NT2/D1 (cell line): ENCODE data around the gene SFXN3.

ENCODE experiments used
- DNase-seq: peaks from one replicate; pipeline ENCODE4 v3.0.0-alpha.2; 2011; ENCODE audit warnings: low read depth, low spot score
- H3K27me3 ChIP-seq: 2 replicates; pipeline ENCODE4 v1.6.0; 2011; ENCODE audit warnings: mild to moderate bottlenecking; ENCODE audit not compliant: insufficient read length, insufficient read depth
- H3K36me3 ChIP-seq: 2 replicates; pipeline ENCODE4 v1.6.1; 2011; ENCODE audit warnings: mild to moderate bottlenecking, low read length, mixed read lengths; ENCODE audit not compliant: insufficient read depth, insufficient read length
- H3K4me1 ChIP-seq: 2 replicates; pipeline ENCODE4 v1.5.1; 2011; ENCODE audit not compliant: insufficient read depth, insufficient read length
- H3K4me3 ChIP-seq: 2 replicates; pipeline ENCODE4 v1.5.1; 2011; ENCODE audit warnings: low read depth; ENCODE audit not compliant: insufficient read length
- H3K9ac ChIP-seq: 2 replicates; pipeline ENCODE4 v1.6.0; 2011; ENCODE audit warnings: low read depth; ENCODE audit not compliant: insufficient read length
- H3K9me3 ChIP-seq: 2 replicates; pipeline ENCODE4 v1.5.1; 2011; ENCODE audit warnings: mild to moderate bottlenecking, low read length; ENCODE audit not compliant: insufficient read depth
- SUZ12 ChIP-seq: IDR thresholded peaks from 2 replicates; pipeline ENCODE4 v1.6.1; 2011; ENCODE audit not compliant: insufficient read length, insufficient read depth; ENCODE audit errors: extremely low read depth
- YY1 ChIP-seq: IDR thresholded peaks from 2 replicates; pipeline ENCODE4 v1.6.1; 2011; ENCODE audit not compliant: insufficient read length, insufficient read depth
- ZNF274 ChIP-seq: IDR thresholded peaks from 2 replicates; pipeline ENCODE4 v1.6.1; 2011; ENCODE audit warnings: mild to moderate bottlenecking, low read depth, low read length

SFXN3 gene

GRCh38 chr10:101000915-101001658 is 29.9 kb upstream of the SFXN3 start:
- H3K4me3 ChIP-seq: peak overlapping the region; percentile 66
- no peaks in the 10 kb centered on the region for H3K9me3 ChIP-seq
- DNase-seq: no peak
- H3K9ac ChIP-seq: peak overlapping the region; percentile 93
- H3K27me3 ChIP-seq: no peaks in the 10 kb centered on the region
- no peak for TF ChIP-seq ZNF274
- no peak for TF ChIP-seq YY1
- TF ChIP-seq SUZ12: no peak
- H3K4me1 ChIP-seq: peaks cover 10% of the 10 kb centered on the region
- peaks cover 47% of the 10 kb centered on the region for H3K36me3 ChIP-seq

- peak overlapping the region; percentile 6 for H3K4me3 ChIP-seq
- DNase-seq: no peak
- H3K9ac ChIP-seq: peak overlapping the region; percentile 17
- peaks cover 6% of the 10 kb centered on the region for H3K4me1 ChIP-seq
- no peaks in the 10 kb centered on the region for H3K9me3 ChIP-seq
- peaks cover 53% of the 10 kb centered on the region for H3K36me3 ChIP-seq
- no peak for TF ChIP-seq SUZ12
- no peak for TF ChIP-seq ZNF274
- no peak for TF ChIP-seq YY1
- H3K27me3 ChIP-seq: no peaks in the 10 kb centered on the region
These were observed 29.4 kb upstream of the SFXN3 start for GRCh38 chr10:101001659-101002035.

GRCh38 chr10:101002456-101002855 is 28.6 kb upstream of the SFXN3 start:
- no peak for DNase-seq
- Histone ChIP-seq H3K27me3 (no peaks in the 10 kb centered on the region), H3K4me1 (peaks cover 5% of the 10 kb centered on the region), H3K36me3 (peaks cover 61% of the 10 kb centered on the region), H3K9ac (no peak overlapping the region), H3K9me3 (no peaks in the 10 kb centered on the region), H3K4me3 (no peak overlapping the region)
- TF ChIP-seq ZNF274 (no peak), SUZ12 (no peak), YY1 (no peak)

GRCh38 chr10:101003639-101004206 is 27.3 kb upstream of the SFXN3 start:
- peaks cover 8% of the 10 kb centered on the region for H3K4me1 ChIP-seq
- H3K9ac ChIP-seq: no peak overlapping the region
- no peak for DNase-seq
- no peaks in the 10 kb centered on the region for H3K27me3 ChIP-seq
- peaks cover 61% of the 10 kb centered on the region for H3K36me3 ChIP-seq
- no peaks in the 10 kb centered on the region for H3K9me3 ChIP-seq
- TF ChIP-seq YY1: no peak
- TF ChIP-seq ZNF274: no peak
- no peak for TF ChIP-seq SUZ12
- H3K4me3 ChIP-seq: no peak overlapping the region

GRCh38 chr10:101005361-101005760 is 25.7 kb upstream of the SFXN3 start:
- H3K4me1 ChIP-seq: peaks cover 9% of the 10 kb centered on the region

GRCh38 chr10:101005869-101006567 is 25.0 kb upstream of the SFXN3 start:
- no peaks in the 10 kb centered on the region for H3K27me3 ChIP-seq
- TF ChIP-seq SUZ12 (no peak), YY1 (no peak), ZNF274 (no peak)
- DNase-seq: no peak
- no peaks in the 10 kb centered on the region for H3K9me3 ChIP-seq
- H3K9ac ChIP-seq: no peak overlapping the region
- peaks cover 6% of the 10 kb centered on the region for H3K4me1 ChIP-seq
- H3K36me3 ChIP-seq: peaks cover 58% of the 10 kb centered on the region
- no peak overlapping the region for H3K4me3 ChIP-seq

More at GRCh38 chr10:101005361-101005760, 25.7 kb upstream of the SFXN3 start:
- Histone ChIP-seq H3K9ac (no peak overlapping the region), H3K4me3 (no peak overlapping the region), H3K36me3 (peaks cover 61% of the 10 kb centered on the region), H3K9me3 (no peaks in the 10 kb centered on the region), H3K27me3 (no peaks in the 10 kb centered on the region)
- DNase-seq: no peak
- TF ChIP-seq YY1: no peak
- no peak for TF ChIP-seq ZNF274

DNA sequence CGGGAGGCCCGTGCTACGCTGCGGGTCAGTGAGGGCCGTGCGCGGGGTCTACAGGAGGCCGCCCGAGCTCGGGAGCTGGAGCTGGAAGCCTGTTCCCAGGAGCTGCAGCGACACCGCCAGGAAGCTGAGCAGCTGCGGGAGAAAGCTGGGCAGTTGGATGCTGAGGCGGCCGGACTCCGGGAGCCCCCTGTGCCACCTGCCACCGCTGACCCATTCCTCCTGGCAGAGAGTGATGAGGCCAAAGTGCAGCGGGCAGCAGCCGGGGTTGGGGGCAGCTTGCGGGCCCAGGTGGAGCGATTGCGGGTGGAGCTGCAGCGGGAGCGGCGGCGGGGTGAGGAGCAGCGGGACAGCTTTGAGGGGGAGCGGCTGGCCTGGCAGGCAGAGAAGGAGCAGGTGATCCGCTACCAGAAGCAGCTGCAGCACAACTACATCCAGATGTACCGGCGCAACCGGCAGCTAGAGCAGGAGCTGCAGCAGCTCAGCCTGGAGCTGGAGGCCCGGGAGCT is 24.4 kb upstream of the SFXN3 start:
- no peaks in the 10 kb centered on the region for H3K27me3 ChIP-seq
- H3K9ac ChIP-seq: no peak overlapping the region
- H3K36me3 ChIP-seq: peaks cover 55% of the 10 kb centered on the region
- no peaks in the 10 kb centered on the region for H3K9me3 ChIP-seq
- no peak overlapping the region for H3K4me3 ChIP-seq
- peaks cover 3% of the 10 kb centered on the region for H3K4me1 ChIP-seq
- TF ChIP-seq SUZ12 (no peak), YY1 (no peak), ZNF274 (no peak)
- DNase-seq: no peak
